CD14-positive monocyte (primary cell): ENCODE data around the gene KLF3. TPM values are rescaled to one million over a fixed set of nuclear protein-coding genes. Genes with fewer than 3 reads are reported as not detected.

Experiments
- DNase-seq, 3 donors: peaks; one replicate each; pipeline ENCODE4 v3.0.0-alpha.2; 2011 to 2022
- H2AFZ ChIP-seq: 2 replicates; pipeline ENCODE4 v1.6.0; 2012; ENCODE audit warnings: mild to moderate bottlenecking, low read depth, low read length, inconsistent platforms; ENCODE audit not compliant: insufficient read depth, poor library complexity, severe bottlenecking
- H3K27ac ChIP-seq, 2 donors: 1 replicate in 1 of 2; 2 replicates in 1 of 2; pipeline ENCODE4 v1.5.1; 2012 to 2013; ENCODE audit warnings: low read length in 2 of 2, control low read depth in 1 of 2, inconsistent platforms in 1 of 2, low read depth in 1 of 2, mild to moderate bottlenecking in 1 of 2
- H3K27me3 ChIP-seq, 2 donors: one replicate each; pipeline versions ENCODE4 v1.6.0 to v1.6.1; 2011 to 2013; ENCODE audit warnings: low read length in 2 of 2; ENCODE audit not compliant: control insufficient read depth in 2 of 2, insufficient read depth in 2 of 2
- H3K36me3 ChIP-seq, 2 donors: replicated peaks in 1 of 2; 1 replicate in 1 of 2; 2 replicates in 1 of 2; pipeline versions ENCODE4 v1.5.1 to v1.6.1; 2012 to 2013; ENCODE audit warnings: low read length in 2 of 2, control low read depth in 1 of 2, inconsistent platforms in 1 of 2, mild to moderate bottlenecking in 1 of 2; ENCODE audit not compliant: insufficient read depth in 2 of 2, control insufficient read depth in 1 of 2
- H3K4me1 ChIP-seq, 2 donors: 1 replicate in 1 of 2; 2 replicates in 1 of 2; pipeline versions ENCODE4 v1.5.1 to v1.6.1; 2012 to 2013; ENCODE audit warnings: low read length in 2 of 2, control low read depth in 1 of 2, inconsistent platforms in 1 of 2, mild to moderate bottlenecking in 1 of 2, moderate library complexity in 1 of 2; ENCODE audit not compliant: insufficient read depth in 2 of 2, control insufficient read depth in 1 of 2
- H3K4me2 ChIP-seq: replicated peaks from 2 replicates; pipeline ENCODE3; 2012; ENCODE audit warnings: low read length, moderate library complexity, mild to moderate bottlenecking; ENCODE audit not compliant: poor library complexity, severe bottlenecking; ENCODE audit errors: extremely low read depth
- H3K4me3 ChIP-seq, 3 experiments: fragments of 200-600 bp in 1 of 3; sonication (generic) in 1 of 3; replicated peaks in 1 of 3; 1 replicate in 2 of 3; 2 replicates in 1 of 3; pipeline ENCODE4 v1.5.1; 2011 to 2013; ENCODE audit warnings: low read length in 3 of 3, mild to moderate bottlenecking in 3 of 3, control low read depth in 2 of 3, low read depth in 2 of 3, inconsistent platforms in 1 of 3, moderate library complexity in 1 of 3
- H3K79me2 ChIP-seq: 2 replicates; pipeline ENCODE4 v1.6.0; 2012; ENCODE audit warnings: mild to moderate bottlenecking, control low read depth, inconsistent platforms, low read length, moderate library complexity; ENCODE audit not compliant: insufficient read depth
- H3K9ac ChIP-seq: 2 replicates; pipeline ENCODE4 v1.6.0; 2017; ENCODE audit warnings: low read length, mild to moderate bottlenecking; ENCODE audit not compliant: insufficient read depth, poor library complexity, severe bottlenecking
- H3K9me3 ChIP-seq, 2 donors: replicated peaks in 1 of 2; 1 replicate in 1 of 2; 2 replicates in 1 of 2; pipeline versions ENCODE4 v1.5.1 to v1.6.1; 2012 to 2013; ENCODE audit warnings: low read length in 2 of 2, control low read depth in 1 of 2; ENCODE audit not compliant: control insufficient read depth in 1 of 2, insufficient read depth in 1 of 2
- H4K20me1 ChIP-seq: 2 replicates; pipeline ENCODE4 v1.6.0; 2012; ENCODE audit warnings: mild to moderate bottlenecking, low read length, control low read depth, moderate library complexity; ENCODE audit not compliant: insufficient read depth
- H3K27ac Mint-ChIP-seq, 7 donors: one replicate each; pipeline ENCODE4 v1.8.0; 2020; ENCODE audit warnings: mild to moderate bottlenecking in 7 of 7, mixed read lengths in 7 of 7, moderate library complexity in 6 of 7, inconsistent platforms in 2 of 7
- H3K27me3 Mint-ChIP-seq, 3 donors: one replicate each; pipeline ENCODE4 v1.8.0; 2021 to 2022; ENCODE audit warnings: low read depth in 3 of 3, mild to moderate bottlenecking in 3 of 3, mixed read lengths in 3 of 3, moderate library complexity in 3 of 3, inconsistent platforms in 1 of 3
- H3K36me3 Mint-ChIP-seq, 2 donors: one replicate each; pipeline ENCODE4 v1.8.0; 2020; ENCODE audit warnings: mixed read lengths in 2 of 2, inconsistent platforms in 1 of 2, mild to moderate bottlenecking in 1 of 2
- H3K4me1 Mint-ChIP-seq: one replicate; pipeline ENCODE4 v1.8.0; 2020; ENCODE audit warnings: mild to moderate bottlenecking, mixed read lengths
- H3K4me3 Mint-ChIP-seq, 2 donors: one replicate each; pipeline ENCODE4 v1.8.0; 2020; ENCODE audit warnings: mild to moderate bottlenecking in 2 of 2, mixed read lengths in 2 of 2, moderate library complexity in 1 of 2
- H3K9me3 Mint-ChIP-seq, 7 donors: one replicate each; pipeline ENCODE4 v1.8.0; 2020 to 2022; ENCODE audit warnings: mixed read lengths in 7 of 7, mild to moderate bottlenecking in 6 of 7, moderate library complexity in 6 of 7, inconsistent platforms in 2 of 7
- WGBS: methylation state at CpG from one replicate; pipeline ENCODE4 v1.1.5; 2013; ENCODE audit warnings: missing lambda C conversion rate; ENCODE audit not compliant: insufficient coverage; 5-methylcytosine and 5-hydroxymethylcytosine counted together
- intact Hi-C, 2 donors: fragments of 100-400 bp; cut with micrococcal nuclease; formaldehyde crosslinking; loops; one replicate each; pipeline versions ENCODE4 v1.15.0 to v1.15.1; 2023
- polyA plus RNA-seq, 3 donors: library from polyadenylated mRNA; depleted of rRNA in 1 of 3; unstranded in 2 of 3; stranded (reverse) in 1 of 3; fragments of 300-500 nt in 2 of 3; fragments of >200 nt in 1 of 3; fragmentation: Illumina TruSeq in 2 of 3; gene quantifications; 1 replicate in 2 of 3; 2 replicates in 1 of 3; pipeline ENCODE4 v1.2.3, GENCODE V29; 2012 to 2021
- TF ChIP-seq, protein P1 (sequence below): fragments of 200-600 bp; IDR thresholded peaks from one replicate; pipeline ENCODE4 v1.8.0; 2022; ENCODE audit warnings: antibody characterized with exemption, mild to moderate bottlenecking

The KLF3 gene
- polyA plus RNA-seq, 3 donors, result 46.3 to 95.7 (median 53.9) TPM

DNA sequence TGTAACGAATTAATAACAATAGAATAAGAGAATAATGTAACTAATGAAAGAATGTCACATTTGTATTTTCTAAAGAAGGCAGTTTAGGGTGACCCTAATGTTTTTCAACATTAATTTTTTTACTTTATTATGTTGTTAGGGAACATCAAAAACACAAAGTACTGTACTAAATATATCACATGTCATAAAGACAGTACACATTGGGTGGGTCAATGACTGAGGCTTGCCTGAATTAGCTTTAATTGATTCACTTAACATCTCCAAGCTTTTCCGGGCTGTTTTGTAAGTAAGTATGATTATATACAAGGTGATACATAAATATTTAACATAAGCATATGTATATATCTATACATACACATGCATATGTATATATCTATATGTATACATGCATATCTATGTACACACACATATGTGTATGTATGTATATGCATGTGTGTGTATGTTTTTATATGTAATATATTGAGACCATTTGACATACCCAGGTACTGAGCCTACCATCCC is 43.4 kb upstream of the KLF3 start:
- Histone ChIP-seq H3K4me3 (peak overlapping the region in 1 of 3 experiments; percentile 3), H3K4me2 (peak overlapping the region; percentile 33), H3K9ac (no peak overlapping the region), H3K27ac (peak overlapping the region in 1 of 2 donors; percentile 74), H4K20me1 (no peaks in the 10 kb centered on the region), H3K4me1 (peaks cover 48 to 61% of the 10 kb centered on the region in 2 donors), H3K9me3 (no peaks in the 10 kb centered on the region), H3K27me3 (no peaks in the 10 kb centered on the region), H3K36me3 (no peaks in the 10 kb centered on the region), H3K79me2 (no peaks in the 10 kb centered on the region), H2AFZ (no peak overlapping the region)
- intact Hi-C loops, result loop anchor here in 1 of 2 donors (5.0 kb wide), 2 partner anchors 42 to 93 kb away; partner anchors contain the start of gene KLF3
- Mint-ChIP-seq H3K27ac (peak overlapping the region; percentile 86 to 93 (median 91)), H3K9me3 (peaks cover 0 to 2% (median 0%) of the 10 kb centered on the region in 7 donors), H3K36me3 (no peaks in the 10 kb centered on the region), H3K27me3 (peaks cover 0 to 2% (median 0%) of the 10 kb centered on the region in 3 donors), H3K4me1 (peaks cover 53% of the 10 kb centered on the region), H3K4me3 (no peak overlapping the region)
- DNase-seq, result no peak
- TF ChIP-seq, protein P1, sequence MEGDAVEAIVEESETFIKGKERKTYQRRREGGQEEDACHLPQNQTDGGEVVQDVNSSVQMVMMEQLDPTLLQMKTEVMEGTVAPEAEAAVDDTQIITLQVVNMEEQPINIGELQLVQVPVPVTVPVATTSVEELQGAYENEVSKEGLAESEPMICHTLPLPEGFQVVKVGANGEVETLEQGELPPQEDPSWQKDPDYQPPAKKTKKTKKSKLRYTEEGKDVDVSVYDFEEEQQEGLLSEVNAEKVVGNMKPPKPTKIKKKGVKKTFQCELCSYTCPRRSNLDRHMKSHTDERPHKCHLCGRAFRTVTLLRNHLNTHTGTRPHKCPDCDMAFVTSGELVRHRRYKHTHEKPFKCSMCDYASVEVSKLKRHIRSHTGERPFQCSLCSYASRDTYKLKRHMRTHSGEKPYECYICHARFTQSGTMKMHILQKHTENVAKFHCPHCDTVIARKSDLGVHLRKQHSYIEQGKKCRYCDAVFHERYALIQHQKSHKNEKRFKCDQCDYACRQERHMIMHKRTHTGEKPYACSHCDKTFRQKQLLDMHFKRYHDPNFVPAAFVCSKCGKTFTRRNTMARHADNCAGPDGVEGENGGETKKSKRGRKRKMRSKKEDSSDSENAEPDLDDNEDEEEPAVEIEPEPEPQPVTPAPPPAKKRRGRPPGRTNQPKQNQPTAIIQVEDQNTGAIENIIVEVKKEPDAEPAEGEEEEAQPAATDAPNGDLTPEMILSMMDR, result no peak
- WGBS, result no CpG with 5 or more reads among the region's 2 CpGs

DNA sequence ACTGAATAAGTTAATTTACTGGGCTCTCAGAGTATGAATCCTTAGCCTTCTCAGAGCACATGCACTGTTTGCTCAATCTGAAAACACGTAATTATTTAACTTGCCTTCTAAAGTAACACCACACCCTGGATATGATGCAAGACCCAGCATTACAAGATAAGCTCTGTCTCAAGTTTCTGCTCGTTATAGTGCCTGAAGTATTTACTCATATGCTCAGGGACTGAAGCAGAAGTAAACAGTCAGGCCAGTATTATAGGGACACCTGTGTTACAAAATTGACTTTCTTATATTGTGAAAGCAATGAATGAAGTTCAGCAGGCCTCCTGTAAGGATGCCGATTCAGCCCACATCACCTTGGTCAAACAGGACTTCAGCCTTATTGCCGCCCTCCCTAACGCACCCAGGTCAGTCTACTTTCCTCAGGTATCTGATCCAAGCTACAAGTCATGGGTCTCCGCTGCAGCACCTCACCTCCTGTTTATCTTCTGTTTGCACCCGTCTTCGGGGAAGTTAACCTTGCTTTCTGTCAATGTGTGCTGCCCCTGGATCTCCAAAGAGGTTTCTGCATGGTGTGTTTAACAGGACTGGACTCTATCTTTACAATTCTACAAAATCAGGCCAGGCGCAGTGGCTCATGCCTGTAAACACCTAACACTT is 42.8 kb upstream of the KLF3 start:
- Mint-ChIP-seq H3K4me3 (no peak overlapping the region), H3K27ac (peak overlapping the region; percentile 80 to 96 (median 92)), H3K9me3 (no peaks in the 10 kb centered on the region), H3K4me1 (peaks cover 47% of the 10 kb centered on the region), H3K27me3 (peaks cover 0 to 2% (median 0%) of the 10 kb centered on the region in 3 donors), H3K36me3 (no peaks in the 10 kb centered on the region)
- Histone ChIP-seq H3K27ac (peak overlapping the region; percentile 69 to 74), H3K9me3 (no peaks in the 10 kb centered on the region), H3K9ac (no peak overlapping the region), H2AFZ (no peak overlapping the region), H3K4me2 (peak overlapping the region; percentile 33), H3K27me3 (no peaks in the 10 kb centered on the region), H3K79me2 (no peaks in the 10 kb centered on the region), H3K4me1 (peaks cover 42 to 55% of the 10 kb centered on the region in 2 donors), H4K20me1 (no peaks in the 10 kb centered on the region), H3K4me3 (no peak overlapping the region), H3K36me3 (no peaks in the 10 kb centered on the region)
- TF ChIP-seq, protein P1, result no peak
- intact Hi-C loops, result loop anchor here in 1 of 2 donors (5.0 kb wide), 2 partner anchors 41 to 94 kb away; partner anchors contain the start of gene KLF3
- 95% methylated on average over 4 of the region's 9 CpGs for WGBS
- DNase-seq, result peak; percentile 88 to 91 (median 90)
